Gastrocnemius medialis (tissue), 4 donors: Measurements from ENCODE around the gene GRPEL2.

ENCODE experiments used
- CTCF ChIP-seq, 5 experiments: fragments of 450-650 bp in 3 of 5; fragments of 200-600 bp in 2 of 5; sonication (generic) in 2 of 5; IDR thresholded peaks in 4 of 5; conservative IDR thresholded peaks in 1 of 5; 1 replicate in 4 of 5; 2 replicates in 1 of 5; pipeline ENCODE4 v1.5.1; 2016 to 2019; ENCODE audit warnings: antibody characterized with exemption in 5 of 5, mild to moderate bottlenecking in 3 of 5, moderate library complexity in 3 of 5
- POLR2A ChIP-seq, 2 donors: fragments of 450-650 bp; IDR thresholded peaks; one replicate each; pipeline ENCODE4 v1.6.1; 2017; ENCODE audit warnings: antibody characterized with exemption in 2 of 2, mild to moderate bottlenecking in 2 of 2, moderate library complexity in 2 of 2

- TF ChIP-seq POLR2A (IDR thresholded peaks at IDR 0.05) (no peak), CTCF (IDR thresholded peaks at IDR 0.05 in 4 of 5, conservative IDR thresholded peaks at IDR 0.05 in 1 of 5) (no peak)
Measured at GRCh38 chr5:149375434-149375833, 30.1 kb downstream of the GRPEL2 start.
